Mucosa of stomach (tissue), 1 donor: ENCODE measurements around the gene VSIG8.

Source experiments
- H3K27me3 ChIP-seq: one replicate; pipeline ENCODE4 v1.7.0; 2013; ENCODE audit warnings: mild to moderate bottlenecking, low read length; ENCODE audit not compliant: control insufficient read depth, insufficient read depth
- H3K36me3 ChIP-seq: one replicate; pipeline ENCODE4 v1.7.0; 2013; ENCODE audit warnings: low read length; ENCODE audit not compliant: control insufficient read depth, insufficient read depth
- H3K4me1 ChIP-seq: one replicate; pipeline ENCODE4 v1.7.0; 2013; ENCODE audit warnings: mild to moderate bottlenecking, low read length; ENCODE audit not compliant: control insufficient read depth, insufficient read depth
- H3K4me3 ChIP-seq: one replicate; pipeline ENCODE4 v1.7.0; 2013; ENCODE audit warnings: low read length
- H3K9ac ChIP-seq: one replicate; pipeline ENCODE4 v1.7.0; 2013; ENCODE audit warnings: mild to moderate bottlenecking, low read length, moderate library complexity
- H3K9me3 ChIP-seq: one replicate; pipeline ENCODE4 v1.7.0; 2013; ENCODE audit warnings: mild to moderate bottlenecking, low read length, moderate library complexity; ENCODE audit not compliant: control insufficient read depth
- donor health status: Pancreatic carcinoma.

The VSIG8 gene

DNA sequence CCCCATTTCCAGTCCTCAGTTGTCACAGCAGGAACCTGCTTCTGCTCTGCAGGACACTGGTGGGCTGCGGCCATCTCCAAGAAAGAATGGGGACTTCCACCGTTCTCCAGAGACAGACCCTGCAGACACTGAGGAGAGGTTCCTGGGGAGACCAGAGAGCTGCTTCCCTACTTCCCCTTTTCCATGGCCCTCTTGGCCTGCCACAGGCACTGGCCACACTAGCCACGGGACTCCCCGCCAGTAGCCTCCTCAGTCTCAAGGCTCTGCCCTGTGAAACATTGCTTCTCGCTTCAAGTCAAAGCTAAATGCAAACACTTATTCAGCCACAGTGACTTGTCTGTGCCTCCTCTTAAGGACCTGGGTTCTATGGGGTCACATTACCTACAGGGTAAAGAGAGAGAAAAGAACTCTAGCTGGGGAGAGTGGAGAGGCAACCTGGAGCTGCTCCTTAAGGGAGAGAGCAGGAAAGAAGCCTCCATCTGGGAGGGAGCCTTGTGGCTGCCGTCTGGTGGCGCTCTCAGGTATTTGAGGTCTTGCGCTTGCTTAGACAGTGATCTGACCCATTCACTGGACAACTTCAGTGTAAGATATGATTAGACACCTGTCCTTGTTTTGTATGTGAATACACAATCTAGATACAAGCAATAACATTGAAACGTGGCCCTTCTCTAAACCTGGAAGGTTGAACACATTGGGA lies 41.1 kb downstream of the VSIG8 start:
- no peaks in the 10 kb centered on the region for H3K36me3 ChIP-seq
- no peak overlapping the region for H3K9ac ChIP-seq
- H3K9me3 ChIP-seq: no peaks in the 10 kb centered on the region
- peaks cover 10% of the 10 kb centered on the region for H3K27me3 ChIP-seq
- no peaks in the 10 kb centered on the region for H3K4me1 ChIP-seq
- no peak overlapping the region for H3K4me3 ChIP-seq

DNA sequence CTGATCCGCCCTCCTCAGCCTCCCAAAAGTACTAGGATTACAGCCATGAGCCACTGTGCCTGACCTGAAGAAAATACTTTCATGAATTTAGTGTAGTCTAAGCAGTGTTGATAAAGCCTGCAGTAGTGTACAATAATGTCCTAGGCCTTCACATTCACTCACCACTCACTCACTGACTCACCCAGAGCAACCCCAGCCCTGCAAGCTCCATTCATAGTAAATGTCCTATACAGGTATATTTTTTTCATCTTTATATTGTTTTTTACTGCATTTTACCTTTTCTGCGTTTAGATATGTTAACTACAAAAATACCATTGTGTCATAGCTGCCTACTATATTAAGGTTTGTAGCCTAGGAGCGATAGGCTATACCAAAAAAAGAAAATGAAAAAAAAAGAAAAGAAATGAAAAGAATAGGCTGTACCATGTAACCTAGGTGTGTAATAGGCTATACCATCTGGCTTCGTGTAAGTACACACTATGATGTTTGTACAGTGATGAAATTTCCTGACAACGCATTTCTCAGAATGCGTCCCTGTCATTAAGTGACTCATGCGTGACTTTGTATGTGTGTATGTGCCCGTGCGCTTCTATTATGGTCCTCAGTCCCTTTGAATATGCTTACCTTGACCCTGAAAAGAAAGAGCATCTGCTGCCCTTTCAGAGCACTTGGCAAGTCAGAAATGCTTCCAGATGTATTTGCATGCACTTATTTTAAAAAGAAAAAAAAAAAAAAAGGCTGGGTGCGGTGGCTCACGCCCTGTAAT lies 45.0 kb downstream of the VSIG8 start:
- Histone ChIP-seq H3K36me3 (no peaks in the 10 kb centered on the region), H3K4me3 (no peak overlapping the region), H3K9me3 (no peaks in the 10 kb centered on the region), H3K27me3 (peaks cover 3% of the 10 kb centered on the region), H3K9ac (no peak overlapping the region), H3K4me1 (no peaks in the 10 kb centered on the region)

DNA sequence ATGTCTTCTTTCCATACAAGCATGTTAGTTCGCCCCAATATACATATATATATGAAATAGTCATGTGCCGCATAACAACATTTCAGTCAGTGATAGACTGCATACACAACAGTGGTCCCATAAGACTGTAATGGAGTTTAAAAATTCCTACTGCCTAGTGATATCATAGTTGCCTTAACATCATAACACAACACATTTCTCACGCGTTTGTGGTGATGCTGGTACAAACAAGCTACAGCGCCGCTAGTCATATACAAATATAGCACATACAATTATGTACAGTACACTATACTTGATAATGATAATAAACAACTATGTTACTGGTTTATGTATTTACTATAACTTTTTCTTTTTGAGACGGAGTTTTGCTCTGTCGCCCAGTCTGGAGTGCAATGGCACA lies 46.5 kb downstream of the VSIG8 start:
- Histone ChIP-seq H3K36me3 (no peaks in the 10 kb centered on the region), H3K27me3 (no peaks in the 10 kb centered on the region), H3K9me3 (no peaks in the 10 kb centered on the region), H3K9ac (no peak overlapping the region), H3K4me3 (no peak overlapping the region), H3K4me1 (no peaks in the 10 kb centered on the region)

DNA sequence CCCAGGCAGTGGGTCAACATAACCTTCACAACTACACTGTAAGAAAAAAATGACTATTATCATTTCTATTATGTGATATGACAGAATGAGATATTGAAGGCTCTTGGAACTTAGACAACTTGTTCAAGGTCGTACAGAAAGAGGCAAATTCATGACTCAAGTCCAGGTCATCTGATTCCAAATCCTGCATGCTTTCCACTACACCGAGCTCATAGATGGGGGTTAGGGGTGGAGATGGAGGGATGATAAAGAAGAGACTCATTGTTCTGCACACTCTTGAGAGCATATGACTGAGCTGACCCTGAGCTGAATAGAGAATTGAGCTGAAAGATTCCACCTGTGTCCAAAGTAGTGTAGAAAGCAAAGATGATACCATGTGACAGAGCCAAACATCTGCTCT lies 57.5 kb downstream of the VSIG8 start:
- H3K9me3 ChIP-seq: no peaks in the 10 kb centered on the region
- no peaks in the 10 kb centered on the region for H3K36me3 ChIP-seq
- H3K27me3 ChIP-seq: peaks cover 8% of the 10 kb centered on the region
- H3K9ac ChIP-seq: no peak overlapping the region
- H3K4me1 ChIP-seq: no peaks in the 10 kb centered on the region
- no peak overlapping the region for H3K4me3 ChIP-seq
